Measurements from ENCODE around the gene PLXNB2.

The PLXNB2 gene

GRCh38 chr22:50310949-50311444 lies 3.6 kb upstream of the PLXNB2 start:
- DNase-seq, result no peak

- DNase-seq, result no peak
These were observed 2.7 kb upstream of the PLXNB2 start for GRCh38 chr22:50310031-50310722.

GRCh38 chr22:50309601-50309991 lies 2.1 kb upstream of the PLXNB2 start:
- DNase-seq, result no peak

GRCh38 chr22:50308986-50309600 lies 1.6 kb upstream of the PLXNB2 start:
- DNase-seq, result no peak

- no peak for DNase-seq
These were observed 1.1 kb upstream of the PLXNB2 start for GRCh38 chr22:50308597-50308935.

GRCh38 chr22:50307890-50308596 lies 597 bp upstream of the PLXNB2 start:
- no peak for DNase-seq

GRCh38 chr22:50305923-50306566 lies 1.4 kb downstream of the PLXNB2 start:
- peak; percentile 33 for DNase-seq

- no peak for DNase-seq
These were observed 2.0 kb downstream of the PLXNB2 start for GRCh38 chr22:50305393-50305922.

- DNase-seq, result no peak
These were observed 2.7 kb downstream of the PLXNB2 start for GRCh38 chr22:50304528-50305392.

GRCh38 chr22:50303848-50304527 lies 3.5 kb downstream of the PLXNB2 start:
- DNase-seq, result no peak

GRCh38 chr22:50303515-50303847 lies 4.0 kb downstream of the PLXNB2 start:
- DNase-seq, result no peak

GRCh38 chr22:50302564-50302963 lies 4.9 kb downstream of the PLXNB2 start:
- DNase-seq, result peak; percentile 17

- no peak for DNase-seq
These were observed 5.4 kb downstream of the PLXNB2 start for GRCh38 chr22:50302041-50302541.

- no peak for DNase-seq
These were observed 5.9 kb downstream of the PLXNB2 start for GRCh38 chr22:50301581-50301991.

GRCh38 chr22:50300620-50301257 lies 6.7 kb downstream of the PLXNB2 start:
- no peak for DNase-seq

- no peak for DNase-seq
These were observed 7.4 kb downstream of the PLXNB2 start for GRCh38 chr22:50299785-50300619.

GRCh38 chr22:50298937-50299784 lies 8.3 kb downstream of the PLXNB2 start:
- peak; percentile 31 for DNase-seq

GRCh38 chr22:50298266-50298637 lies 9.2 kb downstream of the PLXNB2 start:
- no peak for DNase-seq
